Measurements from ENCODE around the gene GBE1.

DNA sequence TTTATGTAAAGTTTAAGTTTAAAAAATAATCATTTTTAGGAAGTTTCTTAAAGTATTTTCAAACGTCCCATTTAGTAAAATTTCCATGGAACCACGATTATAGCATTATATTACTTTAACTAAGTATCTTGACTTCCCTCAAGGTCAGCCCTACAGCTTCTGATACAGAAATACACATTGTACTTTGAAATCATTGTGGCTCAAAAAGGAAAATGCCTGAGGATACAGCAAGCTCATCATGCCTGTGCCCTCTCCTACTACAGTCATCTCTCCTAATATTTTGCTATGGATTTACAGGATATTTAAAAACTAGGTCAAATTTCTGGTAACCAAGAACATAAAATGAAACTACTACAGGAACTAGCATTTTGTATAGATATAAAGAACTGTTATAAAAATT lies 51.8 kb downstream of the GBE1 start:
- TF ChIP-seq, protein P1, sequence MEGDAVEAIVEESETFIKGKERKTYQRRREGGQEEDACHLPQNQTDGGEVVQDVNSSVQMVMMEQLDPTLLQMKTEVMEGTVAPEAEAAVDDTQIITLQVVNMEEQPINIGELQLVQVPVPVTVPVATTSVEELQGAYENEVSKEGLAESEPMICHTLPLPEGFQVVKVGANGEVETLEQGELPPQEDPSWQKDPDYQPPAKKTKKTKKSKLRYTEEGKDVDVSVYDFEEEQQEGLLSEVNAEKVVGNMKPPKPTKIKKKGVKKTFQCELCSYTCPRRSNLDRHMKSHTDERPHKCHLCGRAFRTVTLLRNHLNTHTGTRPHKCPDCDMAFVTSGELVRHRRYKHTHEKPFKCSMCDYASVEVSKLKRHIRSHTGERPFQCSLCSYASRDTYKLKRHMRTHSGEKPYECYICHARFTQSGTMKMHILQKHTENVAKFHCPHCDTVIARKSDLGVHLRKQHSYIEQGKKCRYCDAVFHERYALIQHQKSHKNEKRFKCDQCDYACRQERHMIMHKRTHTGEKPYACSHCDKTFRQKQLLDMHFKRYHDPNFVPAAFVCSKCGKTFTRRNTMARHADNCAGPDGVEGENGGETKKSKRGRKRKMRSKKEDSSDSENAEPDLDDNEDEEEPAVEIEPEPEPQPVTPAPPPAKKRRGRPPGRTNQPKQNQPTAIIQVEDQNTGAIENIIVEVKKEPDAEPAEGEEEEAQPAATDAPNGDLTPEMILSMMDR (IDR thresholded peaks at IDR 0.05) = no peak
- no peak for TF ChIP-seq POLR2AphosphoS5 (IDR thresholded peaks at IDR 0.05)
